ENCODE results near the gene DST.

DNA sequence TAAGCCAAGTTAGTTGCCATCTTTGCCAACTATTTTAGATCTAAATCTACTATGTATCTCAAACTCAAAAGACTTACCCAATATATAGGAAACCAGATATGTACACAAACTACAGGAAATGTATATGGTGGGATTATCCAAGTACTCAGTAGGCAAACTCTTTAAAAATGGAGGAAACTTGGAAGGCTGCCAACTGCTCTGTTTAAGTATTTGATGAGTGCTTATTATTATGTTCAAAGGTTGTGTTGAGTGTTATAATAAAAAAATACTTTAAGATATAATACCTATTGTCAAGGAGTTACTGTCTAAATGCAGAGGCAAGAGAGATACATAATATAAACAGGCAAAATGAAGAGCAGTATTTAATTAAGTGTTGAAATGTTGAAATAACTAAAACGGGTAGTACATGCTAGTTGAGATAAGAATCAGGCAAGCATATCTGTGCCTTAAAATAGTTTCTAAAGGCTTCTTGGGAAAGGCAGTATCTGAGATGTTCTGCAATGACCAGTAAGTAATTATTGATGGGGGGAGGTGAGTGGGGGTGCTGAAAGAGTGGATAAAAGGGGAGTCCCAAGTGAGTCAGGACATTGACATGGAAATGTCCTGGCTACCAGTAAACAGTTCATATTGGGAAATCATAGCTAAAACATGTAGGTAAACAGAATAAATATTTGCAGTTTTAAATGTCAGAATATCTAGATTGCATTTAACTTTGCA is 6.5 kb upstream of the DST start:
- TF ChIP-seq, protein P1, sequence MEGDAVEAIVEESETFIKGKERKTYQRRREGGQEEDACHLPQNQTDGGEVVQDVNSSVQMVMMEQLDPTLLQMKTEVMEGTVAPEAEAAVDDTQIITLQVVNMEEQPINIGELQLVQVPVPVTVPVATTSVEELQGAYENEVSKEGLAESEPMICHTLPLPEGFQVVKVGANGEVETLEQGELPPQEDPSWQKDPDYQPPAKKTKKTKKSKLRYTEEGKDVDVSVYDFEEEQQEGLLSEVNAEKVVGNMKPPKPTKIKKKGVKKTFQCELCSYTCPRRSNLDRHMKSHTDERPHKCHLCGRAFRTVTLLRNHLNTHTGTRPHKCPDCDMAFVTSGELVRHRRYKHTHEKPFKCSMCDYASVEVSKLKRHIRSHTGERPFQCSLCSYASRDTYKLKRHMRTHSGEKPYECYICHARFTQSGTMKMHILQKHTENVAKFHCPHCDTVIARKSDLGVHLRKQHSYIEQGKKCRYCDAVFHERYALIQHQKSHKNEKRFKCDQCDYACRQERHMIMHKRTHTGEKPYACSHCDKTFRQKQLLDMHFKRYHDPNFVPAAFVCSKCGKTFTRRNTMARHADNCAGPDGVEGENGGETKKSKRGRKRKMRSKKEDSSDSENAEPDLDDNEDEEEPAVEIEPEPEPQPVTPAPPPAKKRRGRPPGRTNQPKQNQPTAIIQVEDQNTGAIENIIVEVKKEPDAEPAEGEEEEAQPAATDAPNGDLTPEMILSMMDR (IDR thresholded peaks at IDR 0.05; ENCODE audit: insufficient read depth, low read depth, low read length) = no peak
- TF ChIP-seq EZH2 (IDR thresholded peaks at IDR 0.05; ENCODE audit: insufficient read depth, low read length) = no peak

All from astrocyte (in vitro differentiated cells and primary cell).